Cardiac septum (tissue), 1 donor: Measurements from ENCODE around the gene APC2. TPM values are rescaled to one million over a fixed set of nuclear protein-coding genes. Genes with fewer than 3 reads are reported as not detected.
A peak's percentile ranks its signal among the peaks of the same experiment; 100 is the strongest.
"Not testable (repeated sequence)": the region's sequence is repeated elsewhere in the genome, so short reads cannot be mapped to it uniquely, and the experiment has no call there.

Source experiments
- DNase-seq: peaks from one replicate; pipeline ENCODE4 v3.0.0-alpha.2; 2020; ENCODE audit warnings: low spot score
- intact Hi-C: fragments of 100-400 bp; cut with DNase I; formaldehyde crosslinking; loops from one replicate; pipeline ENCODE4 v1.14.0; 2022
- total RNA-seq: library from RNA; stranded (reverse); fragmentation: NEBNext Ultra II Directional; extraction: Animal tissue kit (Norgen Biotek cat#: 25700); gene quantifications from one replicate; pipeline ENCODE4 v1.2.1, GENCODE V29; 2021
- donor health status: DM: no; HTN: no; CAD: no.

APC2 gene
- total RNA-seq, 1 donor from 2014 or later = 0.08 TPM

DNA sequence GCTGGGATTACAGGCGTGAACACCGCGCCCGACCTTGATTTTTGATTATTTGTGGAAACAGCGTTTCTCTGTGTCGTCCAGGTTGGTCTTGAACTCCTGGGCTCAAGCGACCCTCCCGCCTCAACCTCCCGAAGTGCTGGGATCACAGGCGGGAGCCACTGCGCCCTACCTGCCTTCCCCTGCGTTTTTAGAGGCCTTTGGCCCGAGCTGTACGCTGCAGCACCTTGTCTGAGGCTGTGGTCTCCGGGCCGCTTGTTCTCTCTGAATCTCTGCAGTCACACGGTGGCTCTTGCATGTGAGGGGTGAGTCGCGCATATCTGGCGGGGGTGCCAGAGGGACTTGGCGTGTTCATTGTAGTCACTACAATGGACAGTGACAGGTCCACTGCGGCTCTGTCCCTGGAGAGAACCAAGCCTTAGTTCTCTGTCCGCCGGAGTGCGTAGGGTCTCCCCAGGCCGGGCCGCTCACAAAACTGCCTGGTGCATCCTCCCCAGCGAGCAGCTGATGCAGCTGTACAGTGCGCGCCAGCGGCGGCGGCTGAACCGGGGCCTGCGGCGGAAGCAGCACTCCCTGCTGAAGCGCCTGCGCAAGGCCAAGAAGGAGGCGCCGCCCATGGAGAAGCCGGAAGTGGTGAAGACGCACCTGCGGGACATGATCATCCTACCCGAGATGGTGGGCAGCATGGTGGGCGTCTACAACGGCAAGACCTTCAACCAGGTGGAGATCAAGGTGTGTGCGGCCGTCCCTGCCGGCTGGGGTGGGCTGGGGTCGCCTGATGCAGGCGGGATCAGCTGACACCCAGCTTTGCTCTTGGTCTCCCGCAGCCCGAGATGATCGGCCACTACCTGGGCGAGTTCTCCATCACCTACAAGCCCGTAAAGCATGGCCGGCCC, 10.2 kb upstream of the APC2 start:
- intact Hi-C loops = loop anchor here (2.0 to 10.0 kb wide), 3 partner anchors 32 to 125 kb away; partner anchors contain the start of genes DAZAP1 and NDUFS7
- DNase-seq = not testable (repeated sequence)

DNA sequence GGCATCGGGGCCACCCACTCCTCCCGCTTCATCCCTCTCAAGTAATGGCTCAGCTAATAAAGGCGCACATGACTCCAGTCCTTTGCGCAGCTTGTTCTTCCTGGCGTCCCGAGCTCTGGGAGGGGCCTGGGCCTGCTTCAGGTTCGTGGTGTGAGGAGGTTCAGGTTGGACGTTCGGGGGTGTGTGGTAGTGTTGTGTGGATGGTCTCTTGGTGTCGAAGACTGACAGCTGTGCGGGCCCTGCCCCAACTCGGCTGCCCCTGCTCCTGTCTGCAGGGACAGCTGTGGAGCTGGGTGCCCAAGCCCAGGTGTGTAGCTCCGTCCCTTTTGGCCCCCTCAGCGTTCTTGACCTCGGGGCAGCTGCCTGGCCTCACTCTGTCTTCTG, 9.5 kb upstream of the APC2 start:
- DNase-seq = no peak
- intact Hi-C loops = loop anchor here (5.0 to 10.0 kb wide), 2 partner anchors 33 to 126 kb away; partner anchors contain the start of gene DAZAP1

DNA sequence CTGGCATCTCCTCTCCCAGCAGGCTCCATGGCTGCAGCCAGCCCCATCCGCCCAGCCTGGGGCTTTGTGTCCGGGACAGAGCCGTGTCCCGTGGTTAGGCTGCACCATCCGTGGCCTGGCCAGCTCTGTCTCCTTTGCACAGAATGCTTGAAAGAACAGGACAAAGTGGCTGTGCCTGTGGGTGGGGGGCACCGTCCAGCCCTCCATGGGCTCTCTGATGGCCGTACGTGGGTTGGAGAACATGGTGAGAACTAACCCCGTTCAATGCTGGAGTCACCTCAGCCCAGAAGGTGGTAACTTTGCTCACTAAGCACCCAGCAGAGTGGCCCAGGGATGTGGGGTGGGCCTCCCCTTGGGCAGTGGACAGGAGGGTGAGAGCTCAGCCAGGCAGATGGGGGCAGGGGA, 8.9 kb upstream of the APC2 start:
- DNase-seq = no peak
- intact Hi-C loops = loop anchor here (5.0 to 10.0 kb wide), 2 partner anchors 34 to 126 kb away; partner anchors contain the start of gene DAZAP1

DNA sequence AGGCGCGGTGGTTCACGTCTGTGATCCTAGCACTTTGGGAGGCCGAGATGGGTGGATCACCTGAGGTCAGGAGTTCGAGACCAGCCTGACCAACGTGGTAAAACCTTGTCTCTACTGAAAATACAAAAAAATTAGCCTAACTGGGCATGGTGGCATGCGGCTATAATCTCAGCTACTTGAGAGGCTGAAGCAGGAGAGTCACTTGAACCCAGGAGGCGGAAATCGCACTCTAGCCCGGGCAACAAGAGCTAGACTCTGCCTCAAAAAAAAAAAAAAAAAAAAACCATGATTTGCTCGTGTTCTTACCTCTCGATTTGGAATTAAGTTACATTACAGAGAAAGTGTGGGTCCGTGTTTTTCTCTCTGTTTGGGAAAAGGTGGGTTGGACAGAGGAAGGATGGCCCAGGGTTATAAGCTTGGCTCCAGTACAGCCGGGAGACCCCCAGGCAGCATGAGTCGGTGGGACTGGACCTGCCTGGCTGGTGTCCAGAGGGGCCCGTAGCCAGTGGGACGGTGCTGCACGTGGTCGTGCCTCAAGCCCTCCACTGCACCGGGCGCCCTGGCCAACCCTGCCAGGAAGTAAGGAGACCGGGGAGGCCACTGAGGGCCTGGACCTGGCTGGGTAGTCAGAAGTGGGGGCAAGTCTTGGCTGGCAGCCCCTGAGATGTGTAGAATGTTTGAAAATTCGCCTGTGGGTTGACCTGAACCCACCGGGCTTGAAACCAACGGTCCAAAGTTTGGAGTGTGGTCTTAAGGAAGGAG, 8.1 kb upstream of the APC2 start:
- no peak for DNase-seq
- intact Hi-C loops = loop anchor here (5.0 to 10.0 kb wide), 2 partner anchors 35 to 127 kb away; partner anchors contain the start of gene DAZAP1

DNA sequence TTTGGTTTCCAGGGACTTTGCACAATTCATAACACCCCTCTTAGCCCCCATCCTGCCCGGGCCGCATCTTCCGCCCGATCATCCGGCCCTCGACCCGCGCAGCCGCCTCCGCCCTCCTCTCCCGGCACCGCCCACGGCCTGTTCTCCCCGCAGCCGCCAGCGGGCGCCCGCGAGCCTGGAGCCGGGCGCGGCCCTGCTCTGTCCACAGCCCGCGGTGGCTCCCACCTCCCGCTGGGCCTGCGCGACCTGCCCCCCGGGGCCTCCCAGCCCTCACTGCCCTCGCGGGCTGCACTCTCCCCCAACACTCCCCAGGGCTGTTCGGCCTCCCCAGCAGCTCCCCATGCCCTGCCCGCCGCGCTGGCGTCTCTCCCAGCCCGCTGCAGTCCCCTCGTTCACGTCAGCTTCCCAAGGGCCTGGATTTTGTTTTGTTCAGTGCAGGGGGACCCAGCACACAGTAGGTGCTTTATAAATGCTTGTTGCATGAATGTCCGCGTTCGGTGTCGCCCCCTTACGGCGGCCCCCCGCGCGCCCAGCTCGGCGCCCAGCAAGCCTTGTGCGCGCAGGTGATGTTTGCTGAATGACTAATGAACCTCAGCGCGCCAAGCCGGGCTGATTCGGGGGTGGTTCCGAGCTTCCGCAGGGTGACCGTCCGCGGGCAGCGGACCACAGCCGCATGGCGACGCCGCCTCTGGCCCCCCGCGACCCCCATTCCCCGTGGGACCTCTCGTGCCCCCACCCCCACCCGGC, 4.6 kb upstream of the APC2 start:
- intact Hi-C loops = loop anchor here (10.0 kb wide), 1 partner anchor 131 kb away; no protein-coding TSS in a partner anchor
- DNase-seq = peak; percentile 88

DNA sequence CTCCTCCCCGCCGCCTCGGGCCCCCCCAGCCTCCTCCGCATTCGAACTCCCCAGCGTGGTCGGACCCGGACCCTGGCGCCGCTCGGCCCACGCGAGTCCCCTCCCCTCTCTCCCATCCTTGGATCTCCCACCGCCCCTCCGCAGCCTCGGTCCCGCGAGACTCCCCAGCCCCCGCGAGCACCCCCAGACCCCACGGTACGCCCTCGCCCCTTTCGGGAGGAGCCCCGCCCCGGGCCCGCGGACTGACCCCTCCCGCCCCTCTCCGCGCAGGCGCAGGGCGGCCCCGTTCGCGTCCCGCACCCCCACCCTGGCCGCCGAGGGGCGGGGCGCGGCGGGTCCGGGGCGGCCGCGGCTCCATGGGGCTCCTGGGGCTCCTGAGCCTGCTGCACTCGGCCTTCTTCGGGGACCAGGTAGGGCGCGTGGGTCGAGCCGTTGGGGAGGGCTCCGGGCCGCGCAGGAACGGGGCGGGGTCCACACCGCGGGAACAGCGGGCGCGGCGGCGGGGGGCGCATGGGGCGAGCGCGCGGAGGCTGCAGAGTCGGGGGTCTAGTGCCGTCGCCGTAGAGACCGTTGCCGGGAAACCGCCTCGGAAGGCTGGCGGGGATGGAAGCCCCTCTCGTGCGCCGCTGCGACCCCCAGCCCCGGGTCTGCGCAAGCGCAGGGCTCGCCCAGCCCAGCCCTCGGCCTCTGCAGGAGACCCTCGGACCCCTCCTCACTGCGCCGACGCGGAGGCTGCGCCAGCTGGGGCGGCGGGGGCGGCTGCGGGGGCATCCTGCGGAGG, 3.8 kb upstream of the APC2 start:
- intact Hi-C loops = loop anchor here (10.0 kb wide), 1 partner anchor 131 kb away; no protein-coding TSS in a partner anchor
- no peak for DNase-seq

DNA sequence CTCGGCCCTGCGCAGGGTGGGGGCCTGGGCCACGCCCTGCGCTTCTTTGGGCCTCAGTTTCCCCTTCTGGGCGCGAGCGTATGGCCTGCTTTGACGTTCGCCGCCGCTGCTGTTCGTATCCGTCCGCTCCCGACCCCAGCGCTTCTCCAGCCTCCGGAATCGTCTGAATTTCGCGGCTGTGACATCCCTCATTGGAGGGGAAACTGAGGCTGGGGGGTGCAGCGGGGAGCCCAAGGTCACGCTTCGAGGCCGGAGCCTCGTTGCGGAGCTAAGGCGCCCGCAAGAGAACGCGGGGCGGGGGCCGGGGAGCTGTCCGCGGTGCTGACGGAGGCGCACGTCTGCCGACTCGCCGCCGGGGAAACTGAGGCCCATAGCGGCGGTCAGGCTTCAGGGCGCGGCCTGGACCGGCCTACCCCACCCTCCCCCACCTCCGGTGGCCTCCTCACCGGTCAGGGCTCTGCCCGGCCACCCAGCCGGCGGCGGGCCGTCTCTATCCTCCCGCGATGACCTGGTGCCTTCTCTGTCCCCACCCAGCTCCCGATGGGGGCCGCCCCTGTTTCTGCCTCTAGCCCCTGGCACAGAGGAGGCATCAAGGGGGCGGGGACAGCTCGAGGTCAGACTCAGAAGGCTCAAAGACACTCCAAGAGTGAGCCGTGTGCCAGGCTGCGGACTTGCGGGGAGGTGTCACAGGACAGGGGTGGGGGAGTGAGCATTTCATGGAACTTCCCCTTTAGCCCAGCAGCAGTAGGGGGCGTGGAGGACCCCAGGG, 3.0 kb upstream of the APC2 start:
- DNase-seq = no peak
- intact Hi-C loops = loop anchor here (10.0 kb wide), 1 partner anchor 132 kb away; no protein-coding TSS in a partner anchor

DNA sequence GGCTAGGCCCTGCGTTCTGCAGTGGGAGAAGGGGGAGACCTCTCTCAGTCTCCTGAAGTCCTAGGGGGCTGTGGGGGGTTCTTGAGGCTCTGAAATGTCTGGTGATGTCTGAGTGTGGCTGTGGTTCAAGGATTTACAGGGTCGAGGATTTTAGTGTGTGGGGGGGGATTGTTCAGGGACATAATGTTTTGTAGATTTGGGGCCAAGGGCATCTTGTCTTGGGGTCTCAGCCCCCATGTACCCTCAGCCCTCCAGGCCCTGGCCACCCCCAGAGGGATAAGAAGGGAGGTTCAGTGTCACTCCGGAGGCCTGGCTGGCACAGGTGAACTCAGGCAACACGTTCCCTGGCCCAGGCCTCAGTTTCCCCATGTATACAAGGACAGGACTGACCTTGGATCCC, 2.4 kb upstream of the APC2 start:
- intact Hi-C loops = loop anchor here (10.0 kb wide), 1 partner anchor 133 kb away; no protein-coding TSS in a partner anchor
- DNase-seq = no peak

DNA sequence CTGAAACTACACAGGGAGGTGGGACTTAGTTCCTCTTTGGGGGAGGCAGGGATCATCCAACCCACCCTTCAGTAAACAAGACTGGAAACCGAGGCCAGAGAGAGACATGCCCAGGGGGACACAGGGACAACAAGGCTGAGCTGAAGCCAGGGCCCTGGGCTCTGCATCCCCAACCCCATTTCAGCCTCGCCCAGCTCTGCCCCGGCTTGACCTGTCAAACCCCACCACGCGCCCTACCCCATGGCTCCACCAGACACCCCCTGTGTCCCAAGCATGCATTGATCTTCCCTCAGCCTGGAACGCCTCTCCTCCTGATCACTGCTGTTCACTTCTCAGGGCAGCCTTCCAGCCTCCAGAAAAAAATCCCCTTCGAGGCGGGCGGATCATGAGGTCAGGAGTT, 2.0 kb upstream of the APC2 start:
- intact Hi-C loops = loop anchor here (10.0 kb wide), 1 partner anchor 133 kb away; no protein-coding TSS in a partner anchor
- DNase-seq = no peak

DNA sequence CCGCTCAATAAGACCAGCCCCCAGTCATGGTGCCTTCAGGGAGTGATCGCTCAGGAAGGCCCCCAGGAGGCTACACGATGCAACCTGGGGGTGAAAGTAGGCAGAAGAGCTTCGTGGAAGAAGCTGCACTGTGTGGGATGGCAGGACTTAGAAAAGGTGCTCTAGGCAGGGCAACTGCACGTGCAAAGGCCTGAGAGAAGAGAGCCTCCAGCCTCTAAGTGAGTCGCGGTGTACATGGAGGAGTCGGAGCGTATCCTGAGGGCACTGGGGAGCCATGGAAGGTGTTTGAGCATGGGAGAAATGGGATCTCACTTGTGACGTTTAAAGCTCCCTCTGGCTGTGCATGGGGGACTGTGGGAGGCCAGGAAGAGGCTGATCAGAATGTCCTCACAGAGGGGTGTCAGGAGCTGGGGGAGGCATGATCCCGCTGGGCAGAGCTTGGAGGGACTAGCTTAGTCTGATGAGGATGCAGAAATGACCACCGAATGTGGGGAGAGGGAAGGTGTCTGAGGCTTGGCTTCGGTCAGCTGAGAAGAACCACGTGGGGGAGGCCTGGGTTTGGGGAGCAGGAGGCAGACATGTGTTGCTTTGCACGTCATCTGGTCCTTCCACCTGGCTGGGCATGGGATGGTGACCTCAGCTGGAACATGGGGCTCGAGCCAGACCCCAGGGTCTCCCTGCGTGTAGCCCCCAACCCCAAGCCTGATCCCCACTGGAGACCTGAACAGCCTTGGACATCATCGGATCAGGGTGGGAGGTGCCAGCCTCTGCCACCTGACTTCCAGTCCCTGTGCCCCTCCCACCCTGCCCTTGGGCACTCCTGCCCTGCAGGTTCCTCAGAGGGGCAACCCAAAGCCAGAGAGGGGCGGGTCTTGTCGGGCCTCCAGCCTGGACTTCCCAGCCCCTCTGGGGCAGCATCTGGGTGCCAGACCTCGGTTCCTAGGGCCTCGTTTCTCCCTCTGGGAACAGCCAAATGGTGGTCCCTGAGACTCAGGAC, 1.1 kb downstream of the APC2 start:
- intact Hi-C loops = no loop called here
- DNase-seq = no peak

DNA sequence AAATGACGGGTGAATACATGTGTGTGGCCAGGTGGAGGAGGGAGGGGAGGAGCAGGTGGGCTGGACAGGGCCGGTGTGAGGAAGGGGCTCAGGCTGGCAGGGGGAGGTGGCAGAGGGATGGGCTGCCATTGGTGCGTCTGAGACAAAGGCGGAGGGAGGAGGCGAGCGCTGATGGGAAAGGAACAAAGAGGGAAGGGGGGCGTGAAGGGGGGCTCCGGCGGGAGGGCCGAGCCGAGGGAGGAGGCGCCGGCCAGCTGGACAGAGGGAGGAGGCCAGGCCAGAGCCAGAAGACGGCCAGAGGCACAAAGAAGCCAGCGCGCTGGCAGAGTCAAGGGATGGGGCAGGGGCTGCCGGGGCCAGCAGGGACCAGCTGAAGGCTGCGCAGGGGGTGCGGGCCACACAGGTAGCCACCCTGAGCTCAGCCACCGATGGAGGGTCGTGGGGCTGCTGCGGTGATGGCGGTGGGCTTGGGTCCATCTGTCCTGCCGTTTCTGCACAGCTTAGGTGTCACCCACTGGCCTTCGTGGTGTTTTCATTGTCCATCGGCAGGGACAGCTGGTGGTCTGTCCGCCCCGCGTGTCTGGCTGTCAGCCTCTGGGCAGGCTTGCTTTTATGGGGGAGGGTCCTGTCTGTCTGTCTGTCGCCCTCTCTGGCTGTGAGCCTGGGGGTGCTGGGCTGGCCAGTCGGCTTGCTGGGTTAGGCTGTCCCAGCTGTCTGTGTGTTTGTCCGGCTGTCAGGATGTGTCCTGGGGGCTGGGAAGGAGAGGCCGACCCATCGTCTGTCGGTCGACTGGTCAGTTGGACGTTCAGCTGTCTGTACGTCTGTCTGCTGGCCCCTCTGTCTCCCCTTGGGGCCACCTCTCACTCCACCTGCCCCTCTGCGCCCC, 2.2 kb downstream of the APC2 start:
- intact Hi-C loops = no loop called here
- no peak for DNase-seq

DNA sequence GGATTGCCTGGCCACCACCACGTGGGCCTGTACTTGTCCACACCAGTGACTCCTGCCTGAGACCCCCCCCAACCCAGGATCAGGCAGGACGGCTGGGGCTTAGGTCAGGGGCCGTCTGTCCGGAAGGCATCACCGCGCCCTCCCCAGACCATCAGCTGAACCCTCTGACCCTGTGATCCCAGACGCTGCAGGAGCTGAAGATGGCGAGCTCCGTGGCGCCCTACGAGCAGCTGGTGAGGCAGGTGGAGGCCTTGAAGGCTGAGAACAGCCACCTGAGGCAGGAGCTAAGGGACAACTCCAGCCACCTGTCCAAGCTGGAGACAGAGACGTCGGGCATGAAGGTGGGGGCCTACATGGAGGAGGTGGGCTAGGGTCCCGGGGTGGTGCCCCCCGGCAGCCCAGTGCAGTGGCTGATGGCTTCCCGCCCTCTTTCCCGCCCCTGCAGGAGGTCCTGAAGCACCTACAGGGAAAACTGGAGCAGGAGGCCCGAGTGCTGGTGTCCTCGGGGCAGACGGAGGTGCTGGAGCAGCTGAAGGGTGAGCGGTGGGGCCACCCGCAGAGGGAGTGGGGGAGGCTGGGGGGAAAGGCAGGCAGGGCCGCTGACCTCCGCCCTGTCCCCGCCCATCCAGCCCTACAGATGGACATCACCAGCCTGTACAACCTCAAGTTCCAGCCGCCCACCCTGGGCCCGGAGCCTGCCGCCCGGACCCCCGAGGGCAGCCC, 3.0 kb downstream of the APC2 start:
- intact Hi-C loops = no loop called here
- no peak for DNase-seq

DNA sequence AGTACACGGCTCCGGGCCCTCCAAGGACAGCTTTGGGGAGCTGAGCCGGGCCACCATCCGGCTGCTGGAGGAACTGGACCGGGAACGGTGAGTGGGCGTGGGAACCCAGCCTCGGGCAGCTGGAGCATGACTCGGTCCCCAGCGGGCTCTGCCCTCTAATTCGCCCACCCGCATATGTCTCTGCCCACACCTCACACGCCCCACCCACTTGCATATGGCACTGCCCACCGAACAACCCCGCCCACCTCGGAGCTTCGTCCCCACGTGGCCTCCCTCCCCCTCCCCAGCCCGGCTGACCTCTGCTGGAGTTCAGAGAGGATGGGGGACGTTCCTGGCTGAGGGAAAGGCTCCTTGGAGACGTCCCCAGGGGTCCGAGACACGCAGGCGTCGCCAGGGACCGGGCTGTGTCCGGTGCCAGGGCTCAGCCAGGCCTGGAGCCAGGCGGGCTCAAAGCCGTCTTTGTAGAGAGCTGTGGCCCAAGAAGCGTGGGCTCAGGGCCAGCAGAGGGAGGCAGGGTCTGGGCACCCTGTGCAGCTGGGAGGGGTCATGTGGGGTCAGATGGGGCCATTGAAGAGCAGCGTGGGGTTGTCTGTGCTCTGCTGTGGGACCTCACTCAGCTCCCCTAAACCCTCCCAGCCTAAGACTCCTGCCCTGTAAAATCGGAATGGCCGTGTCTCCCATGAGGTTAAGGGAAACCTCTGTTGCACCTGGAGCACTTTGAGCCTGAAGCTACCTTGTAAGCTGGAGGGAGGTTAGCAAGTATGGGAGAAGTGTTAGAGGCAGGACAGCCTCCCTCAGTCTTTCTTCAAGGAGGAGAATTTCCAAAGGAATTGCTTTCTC, 3.8 kb downstream of the APC2 start:
- no peak for DNase-seq
- intact Hi-C loops = no loop called here

DNA sequence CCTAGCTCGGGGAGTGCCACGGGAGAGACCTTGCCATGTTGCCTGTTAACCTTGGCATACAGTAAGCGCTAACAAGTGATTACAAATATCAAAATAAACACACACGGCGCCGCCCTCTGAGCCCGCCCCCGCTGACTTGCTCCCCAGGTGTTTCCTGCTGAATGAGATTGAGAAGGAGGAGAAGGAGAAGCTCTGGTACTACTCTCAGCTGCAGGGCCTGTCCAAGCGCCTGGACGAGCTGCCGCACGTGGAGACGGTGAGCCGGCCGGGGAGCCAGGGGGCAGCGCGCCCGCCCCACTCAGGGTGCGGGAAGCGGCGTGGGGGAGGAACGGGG, 5.0 kb downstream of the APC2 start:
- intact Hi-C loops = no loop called here
- no peak for DNase-seq
